ENCODE measurements around the gene COLQ.
"Not testable (repeated sequence)": the region's sequence is repeated elsewhere in the genome, so short reads cannot be mapped to it uniquely, and the experiment has no call there.

Gene COLQ

DNA sequence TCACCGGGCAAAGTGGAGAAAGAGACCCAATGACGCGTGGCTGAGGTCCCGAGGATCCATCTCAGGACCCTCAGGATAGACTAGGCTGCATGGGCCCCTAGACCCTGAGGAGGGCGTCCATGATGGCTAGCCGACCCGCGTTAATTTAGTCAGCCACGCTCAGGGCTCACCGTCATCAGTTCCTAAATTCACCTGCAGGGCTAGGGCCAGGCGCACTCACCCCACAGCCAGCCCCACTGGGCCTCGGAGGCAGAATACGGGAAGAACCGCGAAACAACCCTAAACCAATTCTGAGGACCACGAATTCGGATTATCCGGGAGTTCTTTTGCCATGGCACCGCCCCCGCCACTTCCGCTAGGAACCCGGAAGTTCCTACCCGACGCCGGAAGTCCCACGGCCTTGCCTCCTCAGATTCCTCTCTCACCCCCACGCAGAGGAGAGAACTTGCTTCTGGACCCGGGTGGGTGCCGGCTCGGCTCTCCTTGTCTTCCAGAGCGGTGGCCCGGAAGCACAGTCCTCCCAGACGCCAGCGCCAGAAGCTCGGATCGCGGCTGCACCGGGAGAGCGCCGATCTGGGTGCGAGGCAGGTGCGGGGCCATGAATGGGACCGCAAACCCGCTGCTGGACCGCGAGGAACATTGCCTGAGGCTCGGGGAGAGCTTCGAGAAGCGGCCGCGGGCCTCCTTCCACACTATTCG is 94.2 kb downstream of the COLQ start, which contains the start of the genes EAF1 and METTL6:
TSS of gene EAF1 (plus strand) at position 417 of the 699 bp plus-strand sequence. CDS start at position 599, 182 bp downstream.
TSS of gene METTL6 (minus strand) at position 363 of the 699 bp plus-strand sequence. CDS start 1,033 bp downstream, outside the sequence.
- peak; percentile 91 for DNase-seq (ENCODE audit: low spot score)

DNA sequence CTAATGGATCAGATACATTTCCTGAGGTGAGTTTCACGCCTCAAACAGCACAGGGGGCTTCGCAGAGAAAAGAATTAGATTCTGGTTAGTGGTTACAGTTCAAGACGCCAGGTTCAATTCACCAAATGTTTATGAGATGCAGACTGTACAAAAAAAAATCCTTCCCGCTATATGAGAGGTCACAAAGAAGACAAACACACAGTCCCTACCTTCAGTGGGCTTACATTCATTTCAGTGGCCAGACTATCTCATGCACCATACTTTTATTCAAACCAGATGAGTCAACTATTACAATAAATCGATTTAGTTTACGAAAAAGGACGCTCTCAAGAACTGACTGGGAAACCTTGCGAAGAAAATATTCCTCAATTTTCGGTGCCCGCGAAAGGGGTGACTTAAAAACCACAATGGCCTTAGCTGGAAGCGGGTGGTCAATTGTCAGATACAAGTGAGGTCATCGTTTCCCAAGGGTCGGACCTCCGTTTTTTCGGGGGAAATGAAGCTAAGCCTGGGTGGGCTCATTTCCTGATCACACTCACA is 94.9 kb downstream of the COLQ start:
- no peak for DNase-seq (ENCODE audit: low spot score)

DNA sequence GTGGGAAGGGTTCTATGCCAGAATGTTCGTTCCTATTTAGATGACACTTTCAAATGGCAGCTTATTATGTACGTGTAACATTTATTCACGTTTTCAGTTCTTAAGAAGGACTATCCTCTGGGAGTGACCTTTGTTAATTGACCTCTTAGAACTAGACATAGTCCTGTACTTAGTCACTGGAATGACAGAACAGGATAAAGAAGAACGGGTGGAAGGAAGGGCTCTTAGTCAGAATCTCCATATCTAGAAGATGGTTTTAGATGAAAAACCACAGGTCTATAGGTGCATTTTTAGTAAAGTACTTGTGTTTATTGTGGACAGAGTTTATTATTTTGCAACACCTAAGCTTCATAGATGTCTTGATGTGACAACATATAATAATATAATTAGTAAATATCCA is 100.6 kb downstream of the COLQ start:
- no peak for DNase-seq (ENCODE audit: low spot score)

DNA sequence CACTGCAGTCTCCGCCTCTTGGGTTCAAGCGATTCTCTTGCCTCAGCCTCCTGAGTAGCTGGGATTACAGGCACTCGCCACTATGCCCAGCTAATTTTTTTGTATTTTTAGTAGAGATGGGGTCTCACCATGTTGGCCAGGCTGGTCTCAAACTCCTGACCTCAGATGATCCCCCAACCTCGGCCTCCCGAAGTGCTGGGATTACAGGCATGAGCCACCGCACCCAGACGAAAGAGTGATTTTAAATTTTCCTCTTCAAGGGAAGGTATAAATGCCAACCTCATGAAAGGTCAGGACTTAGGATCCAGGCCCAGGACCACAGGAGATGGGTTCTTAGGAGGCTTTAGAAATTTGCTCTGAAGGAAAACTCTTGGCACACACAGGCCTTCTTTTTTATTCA is 110.5 kb downstream of the COLQ start:
- DNase-seq (ENCODE audit: low spot score) = not testable (repeated sequence)

DNA sequence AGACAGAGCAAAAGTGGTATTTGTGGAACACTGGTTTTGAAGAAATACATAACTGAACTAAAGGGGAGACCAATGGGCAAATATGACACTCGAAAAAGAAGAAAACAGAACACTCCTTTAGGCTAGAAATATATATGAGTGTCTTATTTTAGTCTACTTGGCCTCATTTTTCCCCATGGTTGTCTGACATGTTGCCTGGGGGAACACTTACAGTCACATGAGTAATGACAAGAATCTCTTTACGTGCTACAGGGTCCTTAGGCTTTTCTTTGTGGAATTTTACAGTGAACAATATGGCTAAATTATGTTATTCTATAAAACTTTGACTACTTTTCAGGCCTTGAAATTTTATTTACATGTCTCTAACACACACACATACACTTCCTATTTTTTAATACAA is 111.7 kb downstream of the COLQ start:
- DNase-seq (ENCODE audit: low spot score) = no peak

DNA sequence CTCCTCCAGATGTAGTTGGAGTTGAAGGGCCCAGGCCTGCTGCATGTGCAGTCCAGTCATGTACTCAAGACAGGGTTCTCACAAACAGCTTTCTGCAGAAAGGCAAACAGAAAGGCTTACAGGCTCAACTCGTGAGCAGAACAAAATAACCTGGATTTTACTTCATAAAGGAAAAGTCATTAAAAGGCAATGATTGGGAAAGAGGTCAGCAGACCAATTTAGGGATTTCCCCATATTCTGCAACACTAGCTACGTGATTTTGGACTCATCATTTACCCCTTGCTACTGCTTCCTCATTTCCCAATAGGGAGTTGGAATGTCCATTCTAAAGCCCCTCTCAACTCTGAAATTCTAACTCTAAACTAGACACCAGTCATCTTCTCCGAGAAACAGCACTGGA is 112.3 kb downstream of the COLQ start:
- no peak for DNase-seq (ENCODE audit: low spot score)

DNA sequence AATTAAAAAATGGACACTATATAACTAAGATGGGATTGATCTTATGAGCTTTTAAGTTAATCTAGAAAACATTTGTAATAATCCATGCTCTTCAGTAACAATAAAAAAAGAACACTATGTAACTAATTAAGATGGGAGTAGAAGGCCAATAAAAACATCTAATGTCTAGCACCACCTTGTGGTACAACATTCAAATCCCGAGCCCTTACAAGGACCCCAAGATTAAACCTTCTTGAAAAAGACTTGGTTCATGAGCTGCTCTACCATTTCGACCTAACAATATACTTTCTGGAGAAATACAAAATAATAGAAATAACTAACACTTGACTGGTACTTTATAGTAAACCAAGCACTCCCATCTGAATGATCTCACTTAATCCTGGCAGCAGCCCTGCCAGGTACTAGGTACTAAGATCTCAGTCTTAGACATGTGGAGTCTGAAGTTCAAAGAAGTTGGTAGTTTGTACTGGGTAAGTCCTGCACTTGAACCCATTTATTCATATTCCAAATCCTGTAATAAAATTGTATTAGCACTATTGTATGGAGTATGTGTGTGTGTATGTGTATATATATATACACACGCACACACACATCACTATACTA is 116.0 kb downstream of the COLQ start:
- no peak for DNase-seq (ENCODE audit: low spot score)

DNA sequence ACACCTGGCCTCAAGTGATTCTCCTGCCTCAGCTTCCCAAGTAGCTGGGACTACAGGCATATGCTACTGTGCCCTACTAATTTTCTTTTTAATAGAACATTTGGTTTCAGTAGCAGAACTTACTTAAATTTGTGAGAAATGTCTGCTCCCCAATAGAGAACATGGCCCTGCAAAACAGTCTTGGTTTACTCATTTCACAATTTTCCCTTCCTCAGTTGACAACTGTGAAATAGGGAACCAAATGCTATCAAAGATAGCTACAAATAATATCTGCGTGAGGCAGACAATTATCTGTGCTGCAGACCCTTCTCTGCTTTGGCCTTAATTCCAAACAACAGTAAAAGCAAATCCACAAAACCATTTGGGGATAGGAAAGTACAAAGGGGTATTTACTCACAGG is 116.7 kb downstream of the COLQ start:
- no peak for DNase-seq (ENCODE audit: low spot score)

DNA sequence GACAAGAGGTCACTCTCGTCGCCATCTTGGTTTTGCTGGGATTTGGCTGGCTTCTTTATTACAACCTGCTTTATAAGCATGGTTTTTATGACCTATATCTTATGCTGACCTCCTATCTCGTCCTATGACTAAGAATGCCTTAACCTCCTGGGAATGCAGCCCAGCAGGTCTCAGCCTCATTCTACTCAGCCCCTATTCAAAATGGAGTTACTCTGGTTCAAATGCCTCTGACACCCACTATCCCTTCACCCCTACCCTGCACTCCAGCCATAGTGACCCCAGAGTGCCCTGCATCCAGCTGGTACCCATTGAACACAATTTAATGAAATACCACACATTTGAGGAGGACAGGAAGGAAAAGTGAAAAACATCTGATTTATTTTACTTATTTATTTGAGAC is 117.5 kb downstream of the COLQ start:
- DNase-seq (ENCODE audit: low spot score) = no peak

DNA sequence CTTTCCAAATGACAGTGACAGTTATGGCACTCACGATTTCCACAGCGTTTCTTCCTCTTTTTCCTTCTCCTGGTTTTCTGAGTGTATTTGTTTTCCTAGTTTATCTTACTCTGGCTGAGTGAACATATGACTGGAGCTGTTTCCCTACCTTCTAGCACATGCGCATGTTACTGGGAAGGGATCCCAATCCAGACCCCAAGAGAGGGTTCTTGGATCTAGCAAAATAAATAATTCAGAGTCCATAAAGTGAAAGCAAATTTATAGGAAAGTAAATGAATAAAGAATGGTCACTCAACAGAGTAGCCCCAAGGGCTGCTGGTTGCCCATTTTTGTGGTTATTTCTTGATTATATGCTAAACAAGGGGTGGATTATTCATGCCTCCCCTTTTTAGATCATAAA is 118.0 kb downstream of the COLQ start:
- no peak for DNase-seq (ENCODE audit: low spot score)

DNA sequence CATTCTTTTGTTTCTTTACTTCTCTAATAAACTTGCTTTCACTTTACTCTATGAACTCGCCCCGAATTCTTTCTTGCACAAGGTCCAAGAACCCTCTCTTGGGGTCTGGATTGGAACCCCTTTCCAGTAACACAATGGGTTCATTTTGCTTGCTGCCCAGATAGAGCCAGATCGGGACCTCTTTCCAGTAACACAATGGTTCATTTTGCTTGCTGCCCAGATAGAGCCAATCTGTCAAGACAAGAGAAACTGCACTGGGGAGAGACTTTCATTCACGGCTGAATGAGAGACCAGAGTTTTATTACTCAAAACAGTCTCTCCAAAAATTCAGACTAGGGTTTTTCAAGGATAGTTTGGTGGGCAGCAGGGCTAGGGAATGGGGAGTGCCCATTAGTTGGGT is 119.6 kb downstream of the COLQ start:
- DNase-seq (ENCODE audit: low spot score) = no peak

All from left forelimb (tissue), 1 donor.